B cell (primary cell): ENCODE measurements around the gene COL25A1. TPM values are rescaled to one million over a fixed set of nuclear protein-coding genes. Genes with fewer than 3 reads are reported as not detected.

Experiments used
- ATAC-seq: fragments of 200-7000 bp; cut with Tn5 transposase; one replicate; pipeline ENCODE4 v1.10.0; 2021; ENCODE audit warnings: low read depth, mild to moderate bottlenecking, moderate number of reproducible peaks, moderate library complexity
- CTCF ChIA-PET: fragments of 350-600 bp; sonication (Branson Sonifier 250); formaldehyde crosslinking; loops from one replicate; lab custom pipeline; 2021; ENCODE audit warnings: antibody characterized with exemption, inconsistent platforms; lab: Charles Lee
- POLR2A ChIA-PET: fragments of 350-600 bp; sonication (Branson Sonifier 250); formaldehyde crosslinking; loops from one replicate; lab custom pipeline; 2021; ENCODE audit warnings: antibody characterized with exemption; lab: Charles Lee
- DNase-seq: peaks from one replicate; pipeline ENCODE4 v3.0.0; 2013
- H2AFZ ChIP-seq: 2 replicates; pipeline ENCODE4 v1.6.1; 2012; ENCODE audit warnings: mild to moderate bottlenecking, low read depth, low read length; ENCODE audit not compliant: insufficient read depth, poor library complexity, severe bottlenecking
- H3K27ac ChIP-seq, 2 donors: 1 replicate in 1 of 2; 2 replicates in 1 of 2; pipeline ENCODE4 v1.5.1; 2012 to 2013; ENCODE audit warnings: low read length in 2 of 2, mild to moderate bottlenecking in 2 of 2, moderate library complexity in 1 of 2
- H3K27me3 ChIP-seq, 4 experiments: fragments of 200-600 bp in 1 of 4; sonication (generic) in 1 of 4; replicated peaks in 1 of 4; 1 replicate in 2 of 4; 2 replicates in 2 of 4; pipeline versions ENCODE4 v1.6.1 to v1.7.0; 2013 to 2016; ENCODE audit warnings: low read length in 3 of 4, mild to moderate bottlenecking in 2 of 4, mixed read lengths in 1 of 4, moderate library complexity in 1 of 4; ENCODE audit not compliant: insufficient read depth in 4 of 4, control insufficient read depth in 3 of 4; ENCODE audit errors: control extremely low read depth in 1 of 4
- H3K36me3 ChIP-seq, 2 experiments: replicated peaks in 1 of 2; 1 replicate in 1 of 2; 2 replicates in 1 of 2; pipeline versions ENCODE4 v1.6.1 to v1.7.1; 2013; ENCODE audit warnings: low read length in 1 of 2; ENCODE audit not compliant: insufficient read depth in 2 of 2, control insufficient read depth in 1 of 2; ENCODE audit errors: control extremely low read depth in 1 of 2, extremely low read depth in 1 of 2
- H3K4me1 ChIP-seq, 2 donors: fragments of 200-600 bp in 1 of 2; sonication (generic) in 1 of 2; 1 replicate in 1 of 2; 2 replicates in 1 of 2; pipeline versions ENCODE4 v1.5.1 to v1.6.1; 2013 to 2017; ENCODE audit warnings: low read length in 2 of 2; ENCODE audit not compliant: control insufficient read depth in 2 of 2, insufficient read depth in 2 of 2
- H3K4me2 ChIP-seq: replicated peaks from 2 replicates; pipeline ENCODE3; 2012; ENCODE audit warnings: mild to moderate bottlenecking, low read depth, low read length; ENCODE audit not compliant: poor library complexity, severe bottlenecking
- H3K4me3 ChIP-seq, 5 experiments: fragments of 200-600 bp in 1 of 5; sonication (generic) in 1 of 5; 1 replicate in 3 of 5; 2 replicates in 2 of 5; pipeline versions ENCODE4 v1.5.1 to v1.7.0; 2011 to 2016; ENCODE audit warnings: low read length in 4 of 5, mild to moderate bottlenecking in 4 of 5, low read depth in 2 of 5, control low read depth in 1 of 5, moderate library complexity in 1 of 5; ENCODE audit not compliant: insufficient read depth in 1 of 5; ENCODE audit errors: control extremely low read depth in 1 of 5, extremely low read depth in 1 of 5
- H3K79me2 ChIP-seq: fragments of 200-600 bp; sonication (generic); one replicate; pipeline ENCODE4 v1.6.0; 2016; ENCODE audit warnings: low read length; ENCODE audit not compliant: control insufficient read depth, insufficient read depth
- H3K9ac ChIP-seq: fragments of 200-600 bp; sonication (generic); 2 replicates; pipeline ENCODE4 v1.6.1; 2017; ENCODE audit warnings: mild to moderate bottlenecking, low read length, moderate library complexity
- H3K9me3 ChIP-seq, 3 donors: one replicate each; pipeline versions ENCODE4 v1.6.1 to v1.7.1; 2013; ENCODE audit warnings: low read length in 2 of 3; ENCODE audit not compliant: control insufficient read depth in 2 of 3, insufficient read depth in 1 of 3; ENCODE audit errors: control extremely low read depth in 1 of 3
- H4K20me1 ChIP-seq: 2 replicates; pipeline ENCODE4 v1.6.0; 2012; ENCODE audit warnings: mild to moderate bottlenecking, low read length; ENCODE audit not compliant: insufficient read depth, control insufficient read depth, poor library complexity, severe bottlenecking
- H3K27ac Mint-ChIP-seq: one replicate; pipeline ENCODE4 v1.8.0; 2021; ENCODE audit warnings: mixed read lengths
- H3K27me3 Mint-ChIP-seq: one replicate; pipeline ENCODE4 v1.8.0; 2021; ENCODE audit warnings: mixed read lengths
- H3K4me1 Mint-ChIP-seq: one replicate; pipeline ENCODE4 v1.8.0; 2021; ENCODE audit warnings: mixed read lengths
- H3K4me3 Mint-ChIP-seq: one replicate; pipeline ENCODE4 v1.8.0; 2021; ENCODE audit warnings: mixed read lengths
- H3K9me3 Mint-ChIP-seq: one replicate; pipeline ENCODE4 v1.8.0; 2022; ENCODE audit warnings: mixed read lengths; ENCODE audit not compliant: insufficient read depth
- EZH2 ChIP-seq: IDR thresholded peaks from 2 replicates; pipeline ENCODE4 v1.6.1; 2012; ENCODE audit warnings: borderline replicate concordance, low read depth, mild to moderate bottlenecking, moderate library complexity, low read length; ENCODE audit not compliant: insufficient read depth, poor library complexity, severe bottlenecking
- WGBS: methylation state at CpG from one replicate; pipeline ENCODE4 v1.1.5; 2013; ENCODE audit warnings: missing lambda C conversion rate; ENCODE audit not compliant: insufficient coverage; 5-methylcytosine and 5-hydroxymethylcytosine counted together
- intact Hi-C: fragments of 100-400 bp; cut with micrococcal nuclease; formaldehyde crosslinking; loops from one replicate; pipeline ENCODE4 v1.10.0; 2022
- polyA plus RNA-seq: library from polyadenylated mRNA; depleted of rRNA; stranded (reverse); fragments of >200 nt; gene quantifications from 2 replicates; pipeline ENCODE4 v1.2.3, GENCODE V29; 2012
- total RNA-seq, 2 donors: library from RNA; stranded (reverse); fragments of 120-200 nt in 1 of 2; gene quantifications; 1 replicate in 1 of 2; 2 replicates in 1 of 2; pipeline versions ENCODE4 v1.2.3 to v1.2.4, GENCODE V29; 2013 to 2022
- TF ChIP-seq, protein P1 (sequence below): fragments of 200-600 bp; IDR thresholded peaks from one replicate; pipeline ENCODE4 v1.8.0; 2022; ENCODE audit warnings: antibody characterized with exemption, mild to moderate bottlenecking

The COL25A1 gene
- total and polyA plus RNA-seq, 2 donors (not counting 1 experiment from before 2014, with no cell fraction given) = not detected

DNA sequence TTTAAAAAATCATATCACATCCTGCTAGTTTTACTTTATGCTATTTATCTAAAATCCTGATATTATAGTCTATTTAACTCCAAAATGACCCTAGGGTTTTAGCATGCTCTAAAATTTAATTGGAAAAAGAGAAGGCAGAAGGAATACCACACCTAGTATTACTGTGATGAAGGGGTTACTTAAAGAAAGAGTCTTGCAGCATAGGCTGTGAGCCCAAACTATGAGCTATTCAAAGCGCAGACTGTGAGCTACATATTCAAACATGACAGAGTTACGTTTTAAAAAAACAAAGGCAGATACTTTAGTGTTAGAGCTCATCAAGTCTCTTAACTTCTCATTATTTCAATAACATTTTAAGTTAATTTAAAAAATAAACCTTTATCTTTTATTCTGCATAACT lies 291.9 kb downstream of the COL25A1 start:
- no peak overlapping the region for H3K27ac ChIP-seq
- Mint-ChIP-seq H3K27ac (no peak overlapping the region), H3K9me3 (no peaks in the 10 kb centered on the region), H3K4me1 (no peaks in the 10 kb centered on the region), H3K4me3 (no peak overlapping the region), H3K27me3 (no peaks in the 10 kb centered on the region)
- DNase-seq = no peak
- POLR2A ChIA-PET = no interaction called here
- no CpG with 5 or more reads among the region's 2 CpGs for WGBS
- H3K4me1 ChIP-seq = no peaks in the 10 kb centered on the region
- ATAC-seq = no peak
- H3K36me3 ChIP-seq = no peaks in the 10 kb centered on the region
- TF ChIP-seq EZH2 = no peak
- TF ChIP-seq, protein P1, sequence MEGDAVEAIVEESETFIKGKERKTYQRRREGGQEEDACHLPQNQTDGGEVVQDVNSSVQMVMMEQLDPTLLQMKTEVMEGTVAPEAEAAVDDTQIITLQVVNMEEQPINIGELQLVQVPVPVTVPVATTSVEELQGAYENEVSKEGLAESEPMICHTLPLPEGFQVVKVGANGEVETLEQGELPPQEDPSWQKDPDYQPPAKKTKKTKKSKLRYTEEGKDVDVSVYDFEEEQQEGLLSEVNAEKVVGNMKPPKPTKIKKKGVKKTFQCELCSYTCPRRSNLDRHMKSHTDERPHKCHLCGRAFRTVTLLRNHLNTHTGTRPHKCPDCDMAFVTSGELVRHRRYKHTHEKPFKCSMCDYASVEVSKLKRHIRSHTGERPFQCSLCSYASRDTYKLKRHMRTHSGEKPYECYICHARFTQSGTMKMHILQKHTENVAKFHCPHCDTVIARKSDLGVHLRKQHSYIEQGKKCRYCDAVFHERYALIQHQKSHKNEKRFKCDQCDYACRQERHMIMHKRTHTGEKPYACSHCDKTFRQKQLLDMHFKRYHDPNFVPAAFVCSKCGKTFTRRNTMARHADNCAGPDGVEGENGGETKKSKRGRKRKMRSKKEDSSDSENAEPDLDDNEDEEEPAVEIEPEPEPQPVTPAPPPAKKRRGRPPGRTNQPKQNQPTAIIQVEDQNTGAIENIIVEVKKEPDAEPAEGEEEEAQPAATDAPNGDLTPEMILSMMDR = no peak
- CTCF ChIA-PET = no interaction called here
- no peak overlapping the region for H3K9ac ChIP-seq
- H3K27me3 ChIP-seq = no peaks in the 10 kb centered on the region
- no peak overlapping the region for H3K4me3 ChIP-seq
- no peaks in the 10 kb centered on the region for H4K20me1 ChIP-seq
- H3K4me2 ChIP-seq = no peak overlapping the region
- H3K9me3 ChIP-seq = peaks cover 0 to 9% (median 0%) of the 10 kb centered on the region in 3 donors
- H2AFZ ChIP-seq = no peak overlapping the region
- no peaks in the 10 kb centered on the region for H3K79me2 ChIP-seq
- intact Hi-C loops = no loop called here

DNA sequence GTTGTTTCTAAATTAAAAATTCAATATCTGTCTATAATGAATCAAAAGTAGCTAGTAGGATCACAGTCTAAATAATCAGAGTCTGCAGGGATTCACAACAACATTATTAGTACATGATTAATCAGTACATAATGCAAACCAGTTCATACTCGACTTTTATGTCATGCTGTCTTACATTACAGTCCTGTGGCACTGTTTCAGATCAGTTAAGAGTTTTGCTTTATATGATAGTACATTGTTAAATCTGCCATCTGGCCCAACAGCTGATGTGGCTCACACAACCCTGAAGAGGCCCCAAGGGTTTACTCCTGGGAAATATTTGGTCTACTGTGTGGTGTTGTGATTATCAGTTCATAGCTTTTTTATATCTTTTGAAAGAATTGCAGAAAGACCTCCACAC lies 292.5 kb downstream of the COL25A1 start:
- Histone ChIP-seq H3K4me2 (no peak overlapping the region), H3K9ac (no peak overlapping the region), H3K36me3 (no peaks in the 10 kb centered on the region), H3K4me3 (no peak overlapping the region), H3K27ac (no peak overlapping the region), H3K79me2 (no peaks in the 10 kb centered on the region), H3K27me3 (no peaks in the 10 kb centered on the region), H3K4me1 (no peaks in the 10 kb centered on the region), H3K9me3 (peaks cover 0 to 9% (median 0%) of the 10 kb centered on the region in 3 donors), H4K20me1 (no peaks in the 10 kb centered on the region), H2AFZ (no peak overlapping the region)
- ChIA-PET CTCF (no interaction called here), POLR2A (no interaction called here)
- no CpG with 5 or more reads among the region's 1 CpG for WGBS
- no peak overlapping the region for H3K4me3 Mint-ChIP-seq
- DNase-seq (no peak), ATAC-seq (no peak)
- H3K27me3 Mint-ChIP-seq = no peaks in the 10 kb centered on the region
- intact Hi-C loops = no loop called here
- no peak overlapping the region for H3K27ac Mint-ChIP-seq
- no peaks in the 10 kb centered on the region for H3K4me1 Mint-ChIP-seq
- no peaks in the 10 kb centered on the region for H3K9me3 Mint-ChIP-seq
- no peak for TF ChIP-seq EZH2
- TF ChIP-seq, protein P1 = no peak
